GM12801 (cell line): ENCODE data around the gene ACOT11.

Source experiments
- CTCF ChIP-seq: IDR thresholded peaks from one replicate; pipeline ENCODE4 v1.5.1; 2011; ENCODE audit warnings: control low read depth; ENCODE audit not compliant: insufficient read length; ENCODE audit errors: extremely low read depth

Gene ACOT11

GRCh38 chr1:54564312-54565112 lies 16.5 kb downstream of the ACOT11 start:
- no peak for TF ChIP-seq CTCF

- no peak for TF ChIP-seq CTCF
Observed at GRCh38 chr1:54565113-54565501, 17.1 kb downstream of the ACOT11 start.

- TF ChIP-seq CTCF = no peak
Observed at GRCh38 chr1:54566438-54567141, 18.6 kb downstream of the ACOT11 start.

DNA sequence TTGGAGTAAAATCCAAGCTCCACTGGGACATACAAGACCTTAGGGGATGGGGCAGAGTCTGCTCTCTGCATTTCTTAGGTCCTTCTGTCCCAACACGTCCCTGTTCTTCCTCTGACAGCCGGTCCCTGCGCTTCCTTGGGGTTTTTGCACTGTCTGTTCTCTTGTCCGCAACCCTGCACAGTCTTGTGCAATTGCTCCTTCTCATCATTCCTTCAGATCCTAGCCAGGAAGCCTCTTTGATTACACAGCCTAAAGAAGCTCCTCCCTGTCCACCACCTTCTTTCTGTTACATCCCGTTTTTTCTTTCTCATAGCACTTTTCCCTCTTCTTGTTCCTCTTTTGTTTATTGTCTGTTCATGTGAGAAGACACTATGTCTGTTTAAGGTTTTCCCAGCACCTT lies 19.9 kb downstream of the ACOT11 start:
- no peak for TF ChIP-seq CTCF

GRCh38 chr1:54569339-54569738 lies 21.3 kb downstream of the ACOT11 start:
- TF ChIP-seq CTCF = no peak

DNA sequence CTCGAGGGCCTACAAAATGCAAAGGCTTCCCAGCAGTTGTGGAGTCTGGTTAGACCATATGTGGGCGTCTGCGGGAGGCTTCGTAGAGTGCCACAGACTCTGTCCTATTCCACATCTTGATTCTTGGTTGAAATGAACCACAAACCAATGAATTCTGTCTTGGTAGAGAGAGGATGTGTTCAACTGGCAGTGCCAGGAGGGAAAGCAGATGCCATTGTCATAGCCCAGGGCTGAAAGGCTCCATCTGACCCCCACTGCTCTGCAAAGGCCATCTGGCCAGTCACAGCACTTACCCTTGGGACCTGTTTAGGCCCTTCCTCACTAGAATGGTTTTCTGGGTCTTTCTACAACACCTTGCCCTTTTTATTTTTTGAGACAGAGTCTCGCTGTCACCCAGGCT lies 22.1 kb downstream of the ACOT11 start:
- no peak for TF ChIP-seq CTCF

DNA sequence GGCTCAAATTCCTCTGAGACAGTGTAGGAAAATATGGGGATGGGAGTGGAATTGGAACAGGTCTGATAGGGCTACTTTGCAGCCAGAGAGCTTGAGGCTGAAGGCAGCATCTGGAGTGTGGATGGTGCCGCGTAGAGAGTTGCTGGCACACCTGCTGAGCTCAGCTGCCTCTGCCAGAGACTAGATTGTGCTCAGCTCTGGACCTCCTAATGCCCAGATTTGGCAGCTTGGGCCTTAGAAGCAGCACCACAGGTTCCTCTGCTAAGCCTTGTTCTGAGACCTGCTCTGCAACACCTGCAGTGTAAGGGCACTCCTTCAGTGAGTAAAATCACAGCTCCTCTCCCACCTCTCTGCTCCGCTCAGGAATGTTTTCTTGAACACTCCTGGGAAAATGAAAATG lies 23.3 kb downstream of the ACOT11 start:
- TF ChIP-seq CTCF = no peak
